ENCODE results near the gene C2CD3.
"Not testable (repeated sequence)": the region's sequence is repeated elsewhere in the genome, so short reads cannot be mapped to it uniquely, and the experiment has no call there.

C2CD3 gene

DNA sequence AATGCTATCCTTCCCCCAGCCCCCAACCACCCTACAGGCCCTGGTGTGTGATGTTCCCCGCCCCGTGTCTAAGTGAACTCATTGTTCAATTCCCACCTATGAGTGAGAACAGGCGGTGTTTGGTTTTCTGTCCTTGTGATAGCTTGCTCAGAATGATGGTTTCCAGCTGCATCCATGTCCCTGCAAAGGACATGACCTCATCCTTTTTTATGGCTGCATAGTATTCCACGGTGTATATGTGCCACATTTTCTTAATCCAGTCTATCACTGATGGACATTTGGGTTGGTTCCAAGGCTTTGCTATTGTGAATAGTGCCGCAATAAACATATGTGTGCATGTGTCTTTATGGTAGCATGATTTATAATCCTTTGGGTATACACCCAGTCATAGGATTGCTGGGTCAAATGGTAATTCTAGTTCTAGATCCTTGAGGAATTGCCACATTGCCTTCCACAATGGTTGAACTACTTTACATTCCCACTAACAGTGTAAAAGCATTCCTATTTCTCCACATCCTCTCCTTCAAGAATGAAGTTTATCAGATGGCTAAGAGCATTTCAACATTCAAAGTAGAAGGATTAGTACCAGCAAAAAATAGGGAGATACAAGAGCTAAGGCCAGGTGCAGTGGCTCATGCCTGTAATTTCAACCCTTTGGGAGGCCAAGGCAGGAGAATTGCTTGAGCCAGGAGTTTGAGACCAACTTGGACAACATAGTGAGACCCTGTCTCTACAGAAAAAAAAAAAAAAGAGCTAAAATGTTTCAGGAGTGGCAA lies 50.4 kb downstream of the C2CD3 start:
- DNase-seq, result not testable (repeated sequence)

DNA sequence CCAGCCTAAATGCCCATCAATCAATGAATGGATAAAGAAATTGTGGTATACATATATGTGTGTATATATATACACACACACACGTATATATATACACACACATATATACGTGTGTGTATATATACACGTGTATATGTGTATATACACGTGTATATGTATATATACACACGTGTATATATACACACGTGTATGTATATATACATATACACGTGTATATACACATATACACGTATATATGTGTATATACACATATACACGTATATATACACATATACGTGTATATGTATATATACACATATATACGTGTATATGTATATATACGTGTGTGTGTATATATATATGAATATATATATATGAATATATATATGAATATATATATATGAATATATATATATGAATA lies 54.1 kb downstream of the C2CD3 start:
- DNase-seq, result no peak

GRCh38 chr11:74112877-74113276 lies 57.9 kb downstream of the C2CD3 start:
- DNase-seq, result no peak

- DNase-seq, result no peak
Observed at GRCh38 chr11:74106124-74106523, 64.7 kb downstream of the C2CD3 start.

GRCh38 chr11:74102321-74102720 lies 68.5 kb downstream of the C2CD3 start:
- DNase-seq, result no peak

DNA sequence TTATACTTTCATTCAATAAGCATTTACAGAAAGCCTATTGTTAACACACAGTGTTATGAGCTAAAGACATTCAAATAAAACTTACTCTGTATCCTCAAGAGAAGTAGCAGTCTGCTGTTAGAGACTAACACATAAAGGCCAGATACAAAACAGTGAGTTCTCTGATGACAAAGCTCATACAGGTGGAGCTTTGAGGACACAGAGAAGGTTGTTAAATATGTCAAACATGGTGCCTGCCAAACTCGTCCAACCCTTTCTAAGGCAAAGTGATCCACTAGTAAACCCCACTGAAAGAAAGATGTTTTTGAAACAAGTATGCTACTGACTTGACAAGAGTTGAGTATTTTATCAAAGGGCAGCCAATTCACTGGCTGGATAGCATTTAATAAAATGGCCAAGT lies 70.1 kb downstream of the C2CD3 start:
- no peak for DNase-seq

DNA sequence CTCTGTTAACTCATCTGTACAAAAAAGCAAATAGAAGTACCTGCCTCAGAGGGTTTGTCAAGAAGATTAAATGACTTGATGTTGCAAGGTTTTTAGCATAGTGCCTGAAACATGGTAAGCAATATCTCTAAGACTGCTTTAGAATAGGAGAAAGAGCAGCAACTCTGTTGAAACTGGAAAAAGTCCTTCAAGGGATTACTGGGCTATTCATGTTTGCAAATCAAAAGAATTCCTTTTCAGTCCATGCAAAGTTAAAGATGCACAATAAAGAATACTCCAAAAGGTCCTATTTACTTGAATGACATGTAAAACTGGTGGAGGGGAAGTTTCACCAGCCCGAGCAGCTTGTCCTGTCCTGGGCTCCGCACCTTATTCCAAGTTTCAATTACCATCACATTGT lies 70.6 kb downstream of the C2CD3 start:
- no peak for DNase-seq

- DNase-seq, result no peak
Observed at GRCh38 chr11:74097686-74098237, 73.0 kb downstream of the C2CD3 start.

DNA sequence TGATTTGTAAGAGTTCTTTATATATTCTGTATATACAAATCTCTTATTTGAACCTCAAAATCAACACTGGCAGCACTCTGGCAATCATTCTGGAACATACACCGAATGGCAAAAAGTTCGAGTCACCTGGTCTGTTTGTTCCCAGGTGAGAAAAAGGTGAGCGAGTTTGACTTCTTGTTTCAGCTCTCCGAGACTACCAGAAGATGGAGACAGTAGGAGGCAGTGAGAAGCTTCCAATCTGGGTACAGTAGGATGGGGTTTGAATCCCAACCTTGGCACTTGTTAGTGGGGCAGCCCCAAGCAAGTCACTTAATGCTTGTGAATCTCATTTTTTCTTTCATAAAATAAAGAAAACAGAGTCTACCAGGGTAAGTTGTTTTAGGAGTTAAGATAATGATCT lies 76.4 kb downstream of the C2CD3 start:
- no peak for DNase-seq

DNA sequence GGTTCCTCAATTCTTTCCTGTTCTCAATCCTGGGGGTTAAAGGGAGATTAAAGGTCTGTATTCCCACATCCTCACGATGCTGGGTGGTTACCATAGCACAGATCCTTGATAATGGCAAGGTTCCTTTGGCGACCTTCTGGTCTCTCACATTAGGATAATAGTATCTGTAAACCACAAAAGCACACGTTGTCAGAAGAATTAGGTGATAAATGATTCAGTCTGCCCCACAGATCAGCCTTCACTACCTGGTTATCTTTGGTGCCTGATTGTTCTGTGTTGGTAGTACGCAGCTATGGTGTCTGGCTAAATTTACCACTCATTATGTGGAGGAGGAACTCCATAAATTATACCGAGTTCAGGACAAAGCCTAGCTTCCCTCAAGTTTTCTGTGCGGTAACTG lies 78.4 kb downstream of the C2CD3 start:
- DNase-seq, result no peak

DNA sequence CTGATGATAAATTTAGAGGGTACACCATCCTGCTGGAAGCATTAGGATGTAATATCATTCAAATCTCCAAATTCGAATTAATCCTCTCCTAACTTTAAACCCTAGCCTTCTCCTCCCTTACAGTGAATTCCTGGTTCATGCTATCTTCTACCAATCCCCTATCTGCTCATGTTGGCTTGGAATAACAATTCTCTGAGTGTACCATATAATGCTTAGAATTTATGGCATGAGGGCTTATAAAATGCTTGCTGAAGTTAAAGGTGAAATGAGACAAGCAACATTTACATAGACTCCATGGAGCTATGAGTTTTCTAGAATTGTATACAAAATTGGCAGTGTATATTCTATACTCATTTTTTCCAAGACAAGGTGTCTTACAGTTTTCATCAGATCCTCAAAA lies 79.3 kb downstream of the C2CD3 start:
- DNase-seq, result no peak

DNA sequence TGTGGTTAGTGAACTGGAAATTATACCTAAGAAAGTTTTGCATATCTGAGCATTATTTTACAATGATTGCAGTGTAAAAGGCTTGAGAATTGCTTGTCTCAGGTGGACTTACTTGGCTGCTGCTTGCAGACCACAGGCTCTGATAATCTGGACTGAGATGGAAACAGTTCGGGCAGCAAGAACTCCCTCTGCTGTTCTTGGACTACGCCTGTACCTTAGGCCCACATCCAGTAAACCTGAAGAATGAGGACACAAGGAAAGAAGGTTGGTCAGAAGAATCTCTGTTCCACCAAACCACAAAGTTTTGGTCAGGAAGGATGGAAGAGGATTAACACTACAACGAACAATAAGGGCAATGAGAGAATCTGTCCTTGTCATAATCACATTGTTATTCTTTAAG lies 80.1 kb downstream of the C2CD3 start:
- DNase-seq, result no peak

- DNase-seq, result no peak
Observed at GRCh38 chr11:74086242-74086884, 84.4 kb downstream of the C2CD3 start.

DNA sequence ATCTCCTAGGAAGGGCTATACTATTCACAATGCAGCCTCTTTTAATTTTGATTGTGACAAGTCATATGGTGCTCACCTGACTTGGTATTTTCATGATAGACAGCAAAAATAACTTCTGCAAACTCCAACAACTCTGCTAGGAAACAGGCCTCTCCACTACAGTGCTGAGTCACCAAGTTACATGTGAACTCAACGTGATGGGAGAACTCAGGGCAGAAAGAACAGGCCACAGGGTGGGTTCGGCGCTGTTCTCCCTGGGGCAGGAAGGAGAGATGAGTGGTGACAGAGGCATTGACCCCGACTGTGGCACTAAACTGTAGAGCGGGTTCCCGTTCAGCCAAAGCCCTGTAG lies 85.3 kb downstream of the C2CD3 start:
- no peak for DNase-seq

- DNase-seq, result no peak
Observed at GRCh38 chr11:74084796-74085541, 85.8 kb downstream of the C2CD3 start.

DNA sequence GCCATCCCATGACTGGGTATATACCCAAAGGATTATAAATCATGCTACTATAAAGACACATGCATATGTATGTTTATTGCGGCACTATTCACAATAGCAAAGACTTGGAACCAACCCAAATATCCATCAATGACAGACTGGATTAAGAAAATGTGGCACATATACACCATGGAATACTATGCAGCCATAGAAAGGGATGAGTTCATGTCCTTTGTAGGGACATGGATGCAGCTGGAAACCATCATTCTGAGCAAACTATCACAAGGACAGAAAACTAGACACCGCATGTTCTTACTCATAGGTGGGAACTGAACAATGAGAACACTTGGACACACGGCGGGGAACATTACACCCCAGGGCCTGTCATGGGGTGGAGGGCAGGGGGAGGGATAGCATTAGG lies 86.9 kb downstream of the C2CD3 start:
- DNase-seq, result not testable (repeated sequence)

- DNase-seq, result no peak
Observed at GRCh38 chr11:74081428-74081827, 89.4 kb downstream of the C2CD3 start.

DNA sequence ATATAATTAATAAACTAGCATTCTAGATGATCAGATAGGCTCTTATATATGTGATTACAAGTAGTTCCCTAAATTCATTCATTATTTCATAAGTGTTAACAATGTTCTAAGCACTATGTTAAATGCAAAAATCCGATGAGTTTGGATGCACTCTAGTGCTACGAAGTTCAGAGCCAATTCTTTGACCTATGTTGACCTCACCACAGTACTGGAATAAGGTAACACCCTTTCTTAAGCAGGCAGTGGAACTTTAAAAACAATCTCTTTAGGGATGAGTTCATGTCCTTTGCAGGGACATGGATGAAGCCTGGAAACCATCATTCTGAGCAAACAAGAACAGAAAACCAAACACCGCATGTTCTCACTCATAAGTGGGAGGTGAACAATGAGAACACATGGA lies 93.6 kb downstream of the C2CD3 start:
- DNase-seq, result no peak

DNA sequence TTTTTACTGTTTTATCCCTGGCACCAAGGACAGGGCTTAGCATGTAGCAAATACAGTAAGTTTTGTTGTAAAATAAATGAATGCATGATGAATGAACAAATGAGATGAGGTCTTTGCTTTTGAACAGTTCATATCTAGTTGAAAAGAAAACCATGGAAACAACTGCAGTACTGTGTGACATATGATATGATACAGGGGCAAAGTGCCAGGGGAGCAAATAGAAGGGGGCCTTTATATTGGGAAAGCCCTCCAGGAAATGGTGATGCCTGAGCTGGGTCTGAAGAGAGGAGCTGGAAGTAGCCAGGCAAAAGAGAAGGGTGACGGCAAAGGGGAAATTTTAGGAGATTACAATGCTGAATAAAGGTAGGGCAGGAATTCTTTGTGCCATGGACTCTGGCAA lies 98.1 kb downstream of the C2CD3 start:
- no peak for DNase-seq

- DNase-seq, result no peak
Observed at GRCh38 chr11:74072286-74072685, 98.5 kb downstream of the C2CD3 start.

DNA sequence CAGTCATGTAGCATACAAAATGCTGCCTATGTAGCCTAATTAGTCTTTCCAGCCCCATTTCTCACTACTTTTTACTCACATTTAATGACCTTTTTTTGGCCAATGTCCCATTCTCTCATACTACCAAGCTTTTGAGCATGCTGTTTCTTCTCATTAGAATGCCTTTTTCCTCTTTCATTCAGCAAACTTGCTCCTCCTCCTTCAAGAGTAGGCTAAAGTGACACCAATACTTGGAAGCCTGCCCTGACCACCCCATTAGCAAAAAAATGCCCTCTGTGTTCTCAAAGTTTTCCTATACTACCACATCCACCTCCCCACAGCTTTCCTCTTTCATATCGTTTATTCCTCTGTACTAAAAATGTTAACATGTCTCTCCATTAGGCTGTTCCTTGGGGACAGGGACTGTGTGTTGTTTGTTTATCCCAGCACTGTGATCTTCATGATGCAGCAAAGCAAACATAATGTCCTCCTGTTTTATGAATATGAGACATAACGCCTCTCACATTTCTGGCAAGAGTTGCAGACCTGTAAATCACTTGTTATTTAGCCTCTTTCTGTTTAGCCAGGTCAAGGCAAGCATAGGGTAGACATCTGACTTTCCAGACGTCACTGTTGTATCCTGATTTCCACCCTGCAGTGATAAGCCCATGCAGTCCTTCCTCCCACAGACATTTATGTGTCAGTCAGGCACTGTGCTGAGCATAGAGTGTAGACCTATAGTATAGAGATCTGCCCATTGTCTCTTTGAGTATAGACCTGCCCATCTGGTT lies 99.9 kb downstream of the C2CD3 start:
- no peak for DNase-seq

DNA sequence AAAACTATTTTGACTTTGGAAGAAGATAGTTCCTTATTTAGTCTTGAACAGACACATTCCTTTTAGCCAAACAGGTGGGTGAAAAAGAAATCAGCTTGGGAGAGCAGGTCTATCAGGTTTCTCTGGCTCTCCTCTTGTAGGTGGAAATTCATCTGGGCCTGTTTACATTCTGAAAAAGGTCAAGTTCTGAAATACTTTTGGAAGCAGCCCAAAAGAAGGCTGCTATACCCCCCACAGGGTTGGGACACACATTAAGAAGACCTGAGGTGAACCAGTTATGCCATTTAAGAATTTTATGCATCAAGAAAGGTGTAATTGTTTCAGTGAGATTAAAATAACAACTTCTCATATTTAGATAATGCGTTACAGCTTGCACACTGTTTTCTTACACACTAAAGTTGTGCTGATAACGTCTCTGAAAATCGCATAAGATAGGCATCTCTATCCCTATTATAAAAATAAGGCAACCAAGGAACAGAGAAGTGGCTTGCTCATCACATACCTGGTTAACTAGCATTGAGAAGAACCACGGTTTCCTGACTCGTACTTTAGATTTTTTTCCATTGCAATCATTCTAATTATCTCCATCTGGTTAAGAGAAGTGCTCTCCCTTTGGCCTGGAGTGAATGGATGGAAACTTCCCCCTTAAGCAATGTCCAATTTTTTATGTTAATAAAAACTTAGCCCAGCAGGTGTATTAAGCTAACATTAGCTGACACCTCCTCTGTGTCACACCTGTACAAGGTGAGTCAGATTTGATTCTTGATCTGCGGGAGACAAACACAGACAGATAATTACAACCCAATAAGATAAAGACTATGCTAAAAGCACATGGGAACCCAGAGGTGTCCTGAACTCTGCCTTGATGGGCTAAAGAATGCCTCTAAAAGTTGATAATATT lies 101.4 kb downstream of the C2CD3 start:
- DNase-seq, result no peak
